GM19372 (cell line): ENCODE results near the gene RANBP2.

Source experiments
- ATAC-seq: cut with Tn5 transposase; IDR thresholded peaks from one replicate; pipeline ENCODE4 v1.9.1; 2021; ENCODE audit warnings: mild to moderate bottlenecking, low read depth, moderate library complexity; ENCODE audit not compliant: unreplicated experiment

The RANBP2 gene

GRCh38 chr2:108833219-108833618, 113.9 kb downstream of the RANBP2 start:
- no peak for ATAC-seq

GRCh38 chr2:108834620-108835019, 115.3 kb downstream of the RANBP2 start:
- no peak for ATAC-seq

- ATAC-seq = no peak
Measured at GRCh38 chr2:108835040-108835439, 115.8 kb downstream of the RANBP2 start.
